Activated CD4-positive, CD25-positive, alpha-beta regulatory T cell treated with anti-CD3 and anti-CD28 coated beads, Interleukin-2, amount 50 U/mL, for 24 hours (primary cell): Measurements from ENCODE around the gene MGMT.

ENCODE experiments used
- ATAC-seq, 2 donors: fragments of 150-1000 bp; cut with Tn5 transposase; one replicate each; pipeline ENCODE4 v1.10.0; 2021; ENCODE audit warnings: mild to moderate bottlenecking in 1 of 2, moderate library complexity in 1 of 2

MGMT gene

GRCh38 chr10:129521161-129522025, 54.4 kb downstream of the MGMT start:
- ATAC-seq: no peak

GRCh38 chr10:129522041-129522585, 55.1 kb downstream of the MGMT start:
- ATAC-seq: no peak

- no peak for ATAC-seq
Measured at GRCh38 chr10:129523031-129523722, 56.1 kb downstream of the MGMT start.

GRCh38 chr10:129523723-129524316, 56.8 kb downstream of the MGMT start:
- no peak for ATAC-seq

- no peak for ATAC-seq
Measured at GRCh38 chr10:129524936-129525335, 57.9 kb downstream of the MGMT start.

- ATAC-seq: no peak
Measured at GRCh38 chr10:129525401-129525801, 58.4 kb downstream of the MGMT start.

GRCh38 chr10:129526943-129527342, 59.9 kb downstream of the MGMT start:
- no peak for ATAC-seq

GRCh38 chr10:129528376-129528978, 61.4 kb downstream of the MGMT start:
- ATAC-seq: no peak

GRCh38 chr10:129530581-129530980, 63.5 kb downstream of the MGMT start:
- ATAC-seq: no peak

GRCh38 chr10:129531195-129531968, 64.3 kb downstream of the MGMT start:
- ATAC-seq: no peak

GRCh38 chr10:129531969-129532660, 65.1 kb downstream of the MGMT start:
- ATAC-seq: no peak

GRCh38 chr10:129532838-129533237, 65.8 kb downstream of the MGMT start:
- ATAC-seq: no peak

- no peak for ATAC-seq
Measured at GRCh38 chr10:129533281-129533680, 66.2 kb downstream of the MGMT start.

GRCh38 chr10:129534826-129535225, 67.8 kb downstream of the MGMT start:
- no peak for ATAC-seq

GRCh38 chr10:129536336-129536735, 69.3 kb downstream of the MGMT start:
- no peak for ATAC-seq

GRCh38 chr10:129537151-129537550, 70.1 kb downstream of the MGMT start:
- ATAC-seq: no peak

GRCh38 chr10:129538236-129538635, 71.2 kb downstream of the MGMT start:
- ATAC-seq: no peak

GRCh38 chr10:129541200-129541599, 74.2 kb downstream of the MGMT start:
- no peak for ATAC-seq

GRCh38 chr10:129541748-129542487, 74.9 kb downstream of the MGMT start:
- ATAC-seq: no peak

- no peak for ATAC-seq
Measured at GRCh38 chr10:129542589-129542988, 75.5 kb downstream of the MGMT start.
